Measurements from ENCODE around the gene MARF1. TPM values are rescaled to one million over a fixed set of nuclear protein-coding genes. Genes with fewer than 3 reads are reported as not detected.

The MARF1 gene
- total RNA-seq, 1 experiment from 2014 or later = 51.5 TPM

- intact Hi-C loops (cut with micrococcal nuclease; ENCODE audit: unreplicated experiment) (loop anchor here (5.0 to 10.0 kb wide), 2 partner anchors 49 to 158 kb away; partner anchors contain the start of genes BMERB1 and MARF1), in situ Hi-C loops (cut with HindIII; ENCODE audit: low pct_unique_long_range_greater_than_20kb, low sequenced_read_pairs) (no loop called here)
- no TSS peak for BruUV-seq (replicated peaks)
- POLR2A ChIA-PET = no interaction called here
- Histone ChIP-seq H3K4me3 (ENCODE audit: low read depth in 2 of 2, low read length in 2 of 2) (no peak overlapping the region), H3K9me3 (ENCODE audit: control insufficient read depth, insufficient read depth, low read depth, low read length) (peaks cover 8% of the 10 kb centered on the region; the same call in 1 of the 2 replicates), H3K36me3 (ENCODE audit: control insufficient read depth, insufficient read depth, low read length) (peaks cover 3% of the 10 kb centered on the region), H3K4me1 (ENCODE audit: control insufficient read depth, insufficient read depth, low read length) (peaks cover 29% of the 10 kb centered on the region), H3K27me3 (ENCODE audit: control insufficient read depth, insufficient read depth, low read length) (no peaks in the 10 kb centered on the region), H3K27ac (ENCODE audit: low read length) (peak overlapping the region; percentile 74)
- CTCF ChIA-PET = no interaction called here
- DNase-seq (ENCODE audit: low read depth, low spot score) (no peak), ATAC-seq (no peak)
- TF ChIP-seq POLR2AphosphoS5 (IDR thresholded peaks at IDR 0.05; ENCODE audit: low read depth, low read length) = no peak
- TF ChIP-seq, protein P1, sequence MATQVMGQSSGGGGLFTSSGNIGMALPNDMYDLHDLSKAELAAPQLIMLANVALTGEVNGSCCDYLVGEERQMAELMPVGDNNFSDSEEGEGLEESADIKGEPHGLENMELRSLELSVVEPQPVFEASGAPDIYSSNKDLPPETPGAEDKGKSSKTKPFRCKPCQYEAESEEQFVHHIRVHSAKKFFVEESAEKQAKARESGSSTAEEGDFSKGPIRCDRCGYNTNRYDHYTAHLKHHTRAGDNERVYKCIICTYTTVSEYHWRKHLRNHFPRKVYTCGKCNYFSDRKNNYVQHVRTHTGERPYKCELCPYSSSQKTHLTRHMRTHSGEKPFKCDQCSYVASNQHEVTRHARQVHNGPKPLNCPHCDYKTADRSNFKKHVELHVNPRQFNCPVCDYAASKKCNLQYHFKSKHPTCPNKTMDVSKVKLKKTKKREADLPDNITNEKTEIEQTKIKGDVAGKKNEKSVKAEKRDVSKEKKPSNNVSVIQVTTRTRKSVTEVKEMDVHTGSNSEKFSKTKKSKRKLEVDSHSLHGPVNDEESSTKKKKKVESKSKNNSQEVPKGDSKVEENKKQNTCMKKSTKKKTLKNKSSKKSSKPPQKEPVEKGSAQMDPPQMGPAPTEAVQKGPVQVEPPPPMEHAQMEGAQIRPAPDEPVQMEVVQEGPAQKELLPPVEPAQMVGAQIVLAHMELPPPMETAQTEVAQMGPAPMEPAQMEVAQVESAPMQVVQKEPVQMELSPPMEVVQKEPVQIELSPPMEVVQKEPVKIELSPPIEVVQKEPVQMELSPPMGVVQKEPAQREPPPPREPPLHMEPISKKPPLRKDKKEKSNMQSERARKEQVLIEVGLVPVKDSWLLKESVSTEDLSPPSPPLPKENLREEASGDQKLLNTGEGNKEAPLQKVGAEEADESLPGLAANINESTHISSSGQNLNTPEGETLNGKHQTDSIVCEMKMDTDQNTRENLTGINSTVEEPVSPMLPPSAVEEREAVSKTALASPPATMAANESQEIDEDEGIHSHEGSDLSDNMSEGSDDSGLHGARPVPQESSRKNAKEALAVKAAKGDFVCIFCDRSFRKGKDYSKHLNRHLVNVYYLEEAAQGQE (IDR thresholded peaks at IDR 0.05; ENCODE audit: insufficient read depth in 1 of 2, low read depth in 2 of 2, low read length in 1 of 2) = no peak
- TF ChIP-seq TCF7L2 (IDR thresholded peaks at IDR 0.05; ENCODE audit: low read depth, low read length) = no peak
- no peak for TF ChIP-seq CTCF (IDR thresholded peaks at IDR 0.05)
- TF ChIP-seq SIN3A (IDR thresholded peaks at IDR 0.05; ENCODE audit: borderline replicate concordance, insufficient read depth, low read depth, low read length) = no peak
These were observed 49.7 kb downstream of the MARF1 start for GRCh38 chr16:15593235-15593634.

DNA sequence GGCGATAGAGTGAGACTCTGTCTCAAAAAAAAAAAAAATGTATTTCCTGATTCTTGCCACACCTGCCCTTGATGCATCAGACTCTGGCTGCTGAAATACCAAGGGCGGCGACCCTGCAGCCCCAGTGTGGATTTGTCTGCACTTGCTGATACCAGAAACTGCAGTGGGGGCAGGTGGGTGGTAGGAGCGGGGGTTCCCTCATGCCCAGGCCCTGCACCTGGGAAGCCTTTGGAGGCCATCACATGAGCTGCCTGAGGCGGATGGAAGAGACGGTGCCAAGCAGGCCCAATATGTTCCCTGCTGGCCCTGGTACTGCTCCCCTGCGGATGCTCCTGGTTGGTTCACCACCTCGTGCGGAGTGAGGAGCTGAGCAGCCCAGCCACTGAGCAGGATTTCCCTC is 50.6 kb downstream of the MARF1 start:
- peaks cover 3% of the 10 kb centered on the region for H3K36me3 ChIP-seq (ENCODE audit: control insufficient read depth, insufficient read depth, low read length)
- no TSS peak for BruUV-seq (replicated peaks)
- no peak for ATAC-seq

More for the DNA sequence above, 50.6 kb downstream of the MARF1 start:
- ChIA-PET POLR2A (interaction anchor here (0.5 to 0.7 kb wide), 2 partner anchors 158 to 164 kb away, joined by 4 to 9 read pairs; no protein-coding TSS in a partner anchor), CTCF (no interaction called here)
- in situ Hi-C loops (cut with HindIII; ENCODE audit: low pct_unique_long_range_greater_than_20kb, low sequenced_read_pairs) (no loop called here), intact Hi-C loops (cut with micrococcal nuclease; ENCODE audit: unreplicated experiment) (loop anchor here (5.0 to 10.0 kb wide), 2 partner anchors 50 to 158 kb away; partner anchors contain the start of genes BMERB1 and MARF1)
- TF ChIP-seq, protein P1 (IDR thresholded peaks at IDR 0.05; ENCODE audit: insufficient read depth in 1 of 2, low read depth in 2 of 2, low read length in 1 of 2) = no peak
- TF ChIP-seq CTCF (IDR thresholded peaks at IDR 0.05) = no peak
- no peak for TF ChIP-seq POLR2AphosphoS5 (IDR thresholded peaks at IDR 0.05; ENCODE audit: low read depth, low read length)
- TF ChIP-seq TCF7L2 (IDR thresholded peaks at IDR 0.05; ENCODE audit: low read depth, low read length) = no peak
- no peak for TF ChIP-seq SIN3A (IDR thresholded peaks at IDR 0.05; ENCODE audit: borderline replicate concordance, insufficient read depth, low read depth, low read length)
- H3K4me3 ChIP-seq (ENCODE audit: low read depth in 2 of 2, low read length in 2 of 2) = no peak overlapping the region
- H3K27ac ChIP-seq (ENCODE audit: low read length) = peak overlapping the region; percentile 81
- no peaks in the 10 kb centered on the region for H3K27me3 ChIP-seq (ENCODE audit: control insufficient read depth, insufficient read depth, low read length)
- DNase-seq (ENCODE audit: low read depth, low spot score) = no peak
- peaks cover 29% of the 10 kb centered on the region for H3K4me1 ChIP-seq (ENCODE audit: control insufficient read depth, insufficient read depth, low read length)
- H3K9me3 ChIP-seq (ENCODE audit: control insufficient read depth, insufficient read depth, low read depth, low read length) = peaks cover 17% of the 10 kb centered on the region; the same call in 1 of the 2 replicates
